NCI-H1048 (cell line): Measurements from ENCODE around the gene NPHS1.
"Not testable (repeated sequence)": the region's sequence is repeated elsewhere in the genome, so short reads cannot be mapped to it uniquely, and the experiment has no call there.

Experiments
- DNase-seq: peaks from one replicate; lab custom pipeline; 2025; lab: John Stamatoyannopoulos, UW

The NPHS1 gene

DNA sequence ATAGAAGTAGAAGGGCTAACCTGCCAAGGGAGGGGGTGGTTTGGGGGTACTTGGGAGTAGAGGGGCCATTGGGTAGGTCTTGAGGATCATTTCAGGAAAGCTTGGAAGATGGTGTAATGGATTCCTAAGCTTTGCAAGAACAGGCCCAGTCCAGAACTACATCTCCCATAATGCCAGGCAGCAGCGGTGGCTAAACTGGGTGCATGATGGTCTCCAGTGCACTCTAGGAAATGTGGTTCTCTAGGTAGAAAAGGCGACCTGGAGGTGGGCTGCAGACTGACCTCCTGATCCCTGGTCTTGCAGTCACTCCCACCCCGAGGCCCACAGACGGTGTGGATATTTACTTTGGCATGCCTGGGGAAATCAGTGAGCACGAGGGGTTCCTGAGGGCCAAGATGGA is 19.9 kb upstream of the NPHS1 start:
- DNase-seq: no peak

DNA sequence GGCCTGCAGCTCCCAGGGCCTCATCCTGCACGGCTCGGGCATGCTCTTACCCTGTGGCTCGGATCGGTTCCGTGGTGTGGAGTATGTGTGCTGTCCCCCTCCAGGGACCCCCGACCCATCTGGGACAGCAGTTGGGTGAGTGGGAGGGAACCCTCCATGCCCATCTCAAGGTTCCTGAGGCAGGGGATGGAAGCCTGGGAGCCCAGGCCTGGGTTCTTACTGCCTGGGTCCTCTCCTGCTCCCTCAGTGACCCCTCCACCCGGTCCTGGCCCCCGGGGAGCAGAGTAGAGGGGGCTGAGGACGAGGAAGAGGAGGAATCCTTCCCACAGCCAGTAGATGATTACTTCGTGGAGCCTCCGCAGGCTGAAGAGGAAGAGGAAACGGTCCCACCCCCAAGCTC is 19.3 kb upstream of the NPHS1 start:
- no peak for DNase-seq

DNA sequence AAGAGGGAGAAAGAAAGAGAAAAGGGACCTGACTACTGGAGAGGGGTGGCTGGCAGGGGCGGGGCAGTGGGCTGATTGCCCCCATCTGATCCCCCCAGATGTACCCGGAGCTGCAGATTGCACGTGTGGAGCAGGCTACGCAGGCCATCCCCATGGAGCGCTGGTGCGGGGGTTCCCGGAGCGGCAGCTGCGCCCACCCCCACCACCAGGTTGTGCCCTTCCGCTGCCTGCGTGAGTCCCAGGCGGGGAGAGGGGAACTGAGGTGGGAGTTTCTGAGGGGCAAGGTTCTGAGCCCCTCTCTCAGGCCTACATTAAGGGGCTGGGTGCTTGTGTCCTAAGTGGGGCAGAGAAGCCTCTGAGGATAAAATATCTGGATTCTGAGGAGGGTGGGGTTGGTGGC is 18.5 kb upstream of the NPHS1 start:
- DNase-seq: no peak

DNA sequence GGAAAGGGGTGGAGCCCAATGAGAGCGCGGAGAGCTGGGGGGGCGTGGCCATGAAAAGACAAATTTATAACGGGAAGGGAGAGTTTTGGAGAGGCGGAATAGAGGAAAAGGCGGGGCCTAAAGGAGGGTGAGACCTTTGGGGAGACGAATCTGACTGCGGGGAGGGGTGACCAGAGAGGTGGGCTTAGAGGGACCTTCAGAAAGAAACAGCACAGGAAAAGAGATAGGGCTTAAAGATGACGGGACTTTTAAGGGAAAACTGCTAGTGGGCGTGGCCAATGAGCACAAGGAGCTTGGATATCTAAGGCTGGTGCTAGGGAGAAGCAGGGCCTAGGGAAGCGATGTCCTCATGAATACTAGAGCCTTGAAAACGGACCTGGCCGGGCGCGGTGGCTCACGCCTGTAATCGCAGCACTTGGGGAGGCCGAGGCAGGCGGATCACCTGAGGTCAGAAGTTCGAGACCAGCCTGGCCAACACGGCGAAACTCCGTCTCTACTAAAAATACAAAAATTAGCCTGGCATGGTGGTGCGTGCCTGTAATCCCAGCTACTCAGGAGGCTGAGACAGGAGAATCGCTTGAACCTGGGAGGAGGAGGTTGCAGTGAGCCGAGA is 17.9 kb upstream of the NPHS1 start:
- DNase-seq: not testable (repeated sequence)

DNA sequence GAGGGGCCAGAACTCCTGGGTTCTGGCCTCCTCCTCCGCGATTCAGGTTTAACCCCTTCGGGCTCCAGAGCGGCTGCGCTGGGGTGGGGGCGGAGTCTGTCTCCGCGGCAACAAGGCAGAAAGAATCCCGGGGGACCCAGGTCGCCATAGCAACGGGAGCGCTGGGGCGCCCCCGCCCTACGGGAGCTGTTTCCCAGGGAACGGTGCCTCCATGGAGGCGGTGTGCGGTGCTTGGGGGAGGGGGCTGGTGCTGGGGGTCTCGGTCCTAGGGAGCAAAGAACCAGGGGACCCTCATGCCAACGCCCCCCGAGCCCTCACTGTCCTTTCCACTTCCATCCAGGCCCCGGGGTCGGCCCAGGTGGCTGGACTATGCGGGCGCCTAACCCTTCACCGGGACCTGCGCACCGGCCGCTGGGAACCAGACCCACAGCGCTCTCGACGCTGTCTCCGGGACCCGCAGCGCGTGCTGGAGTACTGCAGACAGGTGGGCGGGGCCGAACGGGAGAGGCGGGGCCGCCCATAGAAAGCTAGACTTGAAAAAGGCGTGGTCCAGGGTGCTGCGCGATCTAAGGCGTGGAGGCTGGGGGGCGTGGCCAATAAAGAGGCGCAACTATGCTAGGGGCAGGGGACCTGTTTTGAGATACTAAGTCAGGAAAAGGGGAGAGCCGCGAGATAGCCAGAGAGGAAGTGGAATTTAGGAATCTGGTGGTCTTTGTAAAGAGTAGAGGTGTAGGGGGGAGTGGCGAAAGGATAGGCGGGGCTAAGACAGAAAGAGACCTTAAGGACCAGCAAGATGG is 17.2 kb upstream of the NPHS1 start:
- peak; percentile 93 for DNase-seq

DNA sequence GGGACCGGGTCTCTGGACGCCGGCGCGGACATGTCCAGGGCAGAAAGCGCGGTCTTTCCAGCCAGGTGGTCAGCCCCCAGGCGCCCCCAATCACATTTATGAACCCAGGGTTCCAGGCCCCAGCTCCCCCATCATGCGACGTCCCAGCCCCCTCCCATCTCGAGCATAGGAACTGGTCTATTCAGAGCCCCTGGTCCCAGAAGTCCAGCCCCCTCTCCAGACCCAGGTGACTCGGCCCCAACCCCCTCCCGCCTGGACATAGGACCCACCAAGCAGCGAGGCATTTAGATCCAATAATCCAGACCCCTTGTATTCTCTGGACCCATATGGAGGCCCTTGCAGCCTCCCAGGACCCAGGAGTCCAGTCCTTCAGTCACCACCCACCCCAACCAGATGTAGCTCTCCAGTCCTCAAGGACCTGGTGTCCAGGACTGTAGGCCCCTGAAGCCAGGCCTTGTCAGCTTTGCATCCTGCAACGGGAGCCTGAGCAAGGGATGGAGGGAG is 16.6 kb upstream of the NPHS1 start:
- no peak for DNase-seq

DNA sequence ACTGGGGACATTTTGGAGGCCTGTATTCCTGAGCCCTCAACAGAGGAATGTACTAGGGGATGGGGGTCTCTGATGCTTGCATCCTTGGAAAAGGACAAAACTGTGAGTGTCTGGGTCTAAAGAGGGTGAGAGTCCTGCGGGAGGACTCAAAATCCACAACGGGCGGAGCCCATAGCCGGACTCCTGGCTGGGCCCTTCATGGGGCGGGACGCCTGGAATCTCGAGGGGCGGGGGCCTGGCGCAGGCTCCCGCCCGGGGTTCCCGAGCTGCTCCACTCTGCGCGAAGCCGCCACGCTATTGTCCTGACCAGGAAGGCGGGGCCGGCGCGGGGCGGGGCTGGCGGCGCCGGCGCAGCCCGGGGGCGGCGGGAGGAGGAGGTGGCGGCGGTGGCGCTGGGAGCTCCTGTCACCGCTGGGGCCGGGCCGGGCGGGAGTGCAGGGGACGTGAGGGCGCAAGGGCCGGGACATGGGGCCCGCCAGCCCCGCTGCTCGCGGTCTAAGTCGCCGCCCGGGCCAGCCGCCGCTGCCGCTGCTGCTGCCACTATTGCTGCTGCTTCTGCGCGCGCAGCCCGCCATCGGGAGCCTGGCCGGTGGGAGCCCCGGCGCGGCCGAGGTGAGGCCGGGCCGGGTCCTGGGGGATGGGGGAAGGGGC is 16.0 kb upstream of the NPHS1 start, which contains the start of gene APLP1:
APLP1 (plus strand) TSS at position 403 of the 651 bp plus-strand sequence; CDS start at position 466, 63 bp downstream.
- no peak for DNase-seq

DNA sequence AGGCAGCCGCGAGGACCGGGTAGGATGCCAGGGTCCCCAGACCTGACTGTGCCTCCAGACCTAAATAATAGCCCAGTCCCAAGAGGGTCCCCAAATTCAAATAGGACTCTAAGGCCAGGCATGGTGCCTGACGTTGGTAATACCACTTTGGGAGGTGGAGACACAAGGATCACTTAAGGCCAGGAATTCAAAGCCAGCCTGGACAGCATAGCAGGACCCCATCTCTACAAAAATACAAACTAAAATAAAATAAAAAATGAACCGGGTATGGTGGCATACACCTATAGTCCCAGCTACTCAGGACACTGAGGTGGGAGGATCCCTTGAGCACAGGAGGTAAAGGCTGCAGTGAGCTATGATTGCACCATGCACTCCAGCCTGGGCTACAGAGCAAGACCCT is 10.7 kb upstream of the NPHS1 start:
- DNase-seq: no peak

DNA sequence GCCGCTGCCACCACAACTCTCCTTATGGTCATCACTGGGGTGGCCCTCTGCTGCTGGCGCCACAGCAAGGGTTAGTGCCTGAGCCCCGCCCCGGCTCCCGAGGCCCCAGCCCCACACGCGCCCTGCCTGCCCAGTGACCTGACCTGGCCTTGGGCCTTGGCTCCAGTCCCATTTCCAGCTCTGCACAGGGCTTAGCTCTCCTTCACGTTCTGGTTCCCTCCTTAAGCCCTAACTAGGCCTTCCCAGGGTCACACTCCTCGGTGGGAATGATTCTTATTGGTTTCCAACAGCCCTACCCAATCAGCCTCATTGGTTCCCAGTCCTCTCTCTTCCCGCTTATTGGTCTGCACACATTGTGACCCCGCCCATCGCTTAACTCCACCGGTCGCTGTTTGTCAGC is 10.2 kb upstream of the NPHS1 start:
- no peak for DNase-seq

DNA sequence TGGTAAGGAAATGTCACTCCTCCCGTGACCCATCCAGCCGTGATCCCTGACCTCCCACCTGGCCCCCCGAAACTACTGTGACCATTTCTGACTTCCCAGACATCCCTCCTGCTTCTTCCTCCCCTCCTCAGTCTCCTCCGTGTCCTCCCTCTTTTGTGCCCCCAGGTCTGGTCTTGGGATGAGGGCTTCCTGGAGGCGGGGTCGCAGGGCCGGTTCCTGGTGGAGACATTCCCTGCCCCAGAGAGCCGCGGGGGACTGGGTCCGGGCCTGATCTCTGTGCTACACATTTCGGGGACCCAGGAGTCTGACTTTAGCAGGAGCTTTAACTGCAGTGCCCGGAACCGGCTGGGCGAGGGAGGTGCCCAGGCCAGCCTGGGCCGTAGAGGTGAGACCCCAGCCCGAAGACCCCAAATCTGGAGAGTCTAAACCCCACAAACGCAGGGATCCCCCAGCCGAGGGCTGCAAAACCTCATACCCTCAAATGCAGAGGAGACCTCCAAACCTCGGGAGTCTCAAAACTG is 9.4 kb upstream of the NPHS1 start:
- DNase-seq: no peak

DNA sequence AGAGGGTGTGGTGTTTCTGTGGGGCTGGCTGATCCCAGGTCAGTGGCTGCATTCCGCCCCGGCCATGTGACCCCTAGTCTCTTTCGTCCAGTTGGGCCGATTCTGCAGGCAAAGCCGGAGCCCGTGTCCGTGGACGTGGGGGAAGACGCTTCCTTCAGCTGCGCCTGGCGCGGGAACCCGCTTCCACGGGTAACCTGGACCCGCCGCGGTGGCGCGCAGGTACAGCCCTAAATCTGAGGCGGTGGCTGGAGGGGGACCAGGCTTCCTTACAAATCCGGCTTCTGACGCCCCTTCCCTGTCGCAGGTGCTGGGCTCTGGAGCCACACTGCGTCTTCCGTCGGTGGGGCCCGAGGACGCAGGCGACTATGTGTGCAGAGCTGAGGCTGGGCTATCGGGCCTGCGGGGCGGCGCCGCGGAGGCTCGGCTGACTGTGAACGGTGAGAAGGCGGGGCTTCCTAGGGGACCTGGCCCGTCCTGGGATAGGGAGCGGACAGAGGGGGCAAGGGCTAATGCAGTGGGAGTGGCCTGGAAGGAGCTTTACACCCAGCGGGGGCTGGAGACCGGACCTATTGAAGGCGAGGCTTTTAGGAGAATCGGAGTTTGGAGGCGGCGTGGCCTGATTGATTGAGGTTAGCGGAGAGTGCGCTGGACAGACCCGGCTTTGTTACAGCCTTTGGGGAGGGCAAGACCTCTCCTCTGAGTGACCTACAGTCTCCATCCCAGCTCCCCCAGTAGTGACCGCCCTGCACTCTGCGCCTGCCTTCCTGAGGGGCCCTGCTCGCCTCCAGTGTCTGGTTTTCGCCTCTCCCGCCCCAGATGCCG is 8.7 kb upstream of the NPHS1 start:
- DNase-seq: no peak

DNA sequence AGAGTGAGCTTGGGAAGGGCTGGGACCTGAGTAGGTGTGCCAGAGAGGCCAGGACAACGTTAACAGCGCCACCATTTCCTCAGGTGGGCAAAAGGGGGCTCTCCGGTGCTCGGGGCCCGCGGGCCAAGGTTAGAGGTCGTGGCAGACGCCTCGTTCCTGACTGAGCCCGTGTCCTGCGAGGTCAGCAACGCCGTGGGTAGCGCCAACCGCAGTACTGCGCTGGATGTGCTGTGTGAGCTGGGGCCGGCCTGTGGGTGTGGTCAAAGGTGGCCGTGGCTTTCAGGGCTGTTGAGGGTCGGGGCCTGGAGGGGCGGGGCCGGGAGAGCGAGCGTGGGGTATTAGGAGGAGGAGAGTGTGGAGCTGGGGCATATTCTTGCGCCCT is 8.1 kb upstream of the NPHS1 start:
- no peak for DNase-seq

DNA sequence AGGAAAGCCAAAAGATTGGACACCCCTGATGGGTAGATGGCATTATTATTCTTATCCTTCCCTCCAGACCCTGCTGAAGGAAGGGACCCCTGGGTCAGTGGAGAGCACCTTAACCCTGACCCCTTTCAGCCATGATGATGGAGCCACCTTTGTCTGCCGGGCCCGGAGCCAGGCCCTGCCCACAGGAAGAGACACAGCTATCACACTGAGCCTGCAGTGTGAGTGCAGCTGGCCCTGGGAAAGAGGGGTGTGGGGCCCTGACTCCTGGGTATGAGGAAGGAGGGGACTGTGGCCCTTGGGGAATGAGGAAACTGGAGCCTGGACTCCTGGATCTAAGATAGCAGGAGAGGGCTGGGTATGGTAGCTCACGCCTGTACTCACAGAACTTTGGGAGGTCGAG is 7.1 kb upstream of the NPHS1 start:
- no peak for DNase-seq

DNA sequence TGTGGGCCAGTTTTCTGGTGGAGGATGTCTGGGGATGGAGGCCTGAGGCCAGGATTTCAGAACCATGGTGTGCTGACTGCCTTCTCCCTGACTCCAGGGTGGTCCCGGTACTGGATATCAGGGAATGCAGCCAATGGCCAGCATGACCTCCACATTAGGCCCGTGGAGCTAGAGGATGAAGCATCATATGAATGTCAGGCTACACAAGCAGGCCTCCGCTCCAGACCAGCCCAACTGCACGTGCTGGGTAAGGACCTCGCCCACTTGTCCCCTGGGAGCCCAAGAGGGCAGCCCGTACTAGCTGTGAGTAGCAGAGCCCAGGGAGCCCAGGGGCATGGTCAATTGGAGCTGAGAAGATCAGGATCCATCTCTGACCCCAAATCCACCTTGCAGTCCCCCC is 6.0 kb upstream of the NPHS1 start:
- no peak for DNase-seq

DNA sequence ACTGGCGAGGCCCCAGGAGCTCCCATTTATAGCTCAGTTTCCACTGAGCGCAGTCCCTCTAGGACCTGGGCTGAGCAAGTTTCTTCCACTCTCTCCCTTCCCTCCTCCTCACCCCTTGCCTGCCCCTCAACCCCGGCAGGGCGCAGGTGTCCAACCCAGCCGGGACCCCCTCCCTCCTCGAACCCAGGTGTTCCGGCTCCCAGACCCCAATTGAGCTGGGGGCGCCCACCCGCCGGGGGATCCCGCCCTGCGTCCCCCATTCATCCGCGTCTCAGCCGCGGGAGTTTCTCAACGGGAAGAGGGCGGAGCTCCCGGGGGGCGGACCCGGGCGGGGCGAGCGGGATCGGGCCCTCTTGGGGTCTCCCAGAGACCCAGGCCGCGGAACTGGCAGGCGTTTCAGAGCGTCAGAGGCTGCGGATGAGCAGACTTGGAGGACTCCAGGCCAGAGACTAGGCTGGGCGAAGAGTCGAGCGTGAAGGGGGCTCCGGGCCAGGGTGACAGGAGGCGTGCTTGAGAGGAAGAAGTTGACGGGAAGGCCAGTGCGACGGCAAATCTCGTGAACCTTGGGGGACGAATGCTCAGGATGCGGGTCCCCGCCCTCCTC is 4.3 kb upstream of the NPHS1 start, which contains the start of gene KIRREL2:
KIRREL2 (plus strand) TSS at position 366 of the 604 bp plus-strand sequence; CDS start at position 575, 209 bp downstream.
- DNase-seq: no peak

DNA sequence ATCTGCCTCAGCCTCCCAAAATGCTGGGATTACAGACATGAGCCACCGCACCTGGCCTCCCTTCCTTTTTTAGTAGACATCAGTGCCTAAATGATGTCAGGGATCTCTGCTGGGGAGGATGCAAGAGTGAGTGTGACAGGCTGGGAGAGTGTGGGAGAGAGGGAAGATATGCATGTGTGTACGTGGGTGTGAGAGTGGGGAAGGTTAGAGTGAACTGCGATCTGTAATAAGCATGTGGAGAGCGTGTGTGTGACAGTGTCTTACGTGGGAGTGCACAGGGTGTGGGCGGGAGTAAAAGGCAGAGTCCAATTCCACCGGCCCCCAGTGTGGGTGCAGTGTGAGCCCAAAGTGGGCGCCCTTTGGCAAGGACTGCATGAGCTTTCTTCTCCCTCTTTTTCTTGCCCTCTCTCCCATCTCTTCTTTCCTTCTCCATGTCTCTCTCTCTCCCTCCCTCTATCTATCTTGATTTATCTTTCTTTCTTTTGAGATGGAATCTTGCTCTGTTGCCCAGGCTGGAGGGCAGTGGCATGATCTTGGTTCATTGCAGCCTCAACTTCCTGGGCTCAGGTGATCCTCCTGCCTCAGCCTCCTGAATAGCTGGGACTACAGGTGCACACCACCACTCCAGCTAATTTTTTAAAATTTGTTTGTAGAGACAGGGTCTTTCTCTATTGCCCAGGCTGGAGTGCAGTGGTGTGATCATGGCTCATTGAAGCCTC is 893 bp upstream of the NPHS1 start:
- no peak for DNase-seq

DNA sequence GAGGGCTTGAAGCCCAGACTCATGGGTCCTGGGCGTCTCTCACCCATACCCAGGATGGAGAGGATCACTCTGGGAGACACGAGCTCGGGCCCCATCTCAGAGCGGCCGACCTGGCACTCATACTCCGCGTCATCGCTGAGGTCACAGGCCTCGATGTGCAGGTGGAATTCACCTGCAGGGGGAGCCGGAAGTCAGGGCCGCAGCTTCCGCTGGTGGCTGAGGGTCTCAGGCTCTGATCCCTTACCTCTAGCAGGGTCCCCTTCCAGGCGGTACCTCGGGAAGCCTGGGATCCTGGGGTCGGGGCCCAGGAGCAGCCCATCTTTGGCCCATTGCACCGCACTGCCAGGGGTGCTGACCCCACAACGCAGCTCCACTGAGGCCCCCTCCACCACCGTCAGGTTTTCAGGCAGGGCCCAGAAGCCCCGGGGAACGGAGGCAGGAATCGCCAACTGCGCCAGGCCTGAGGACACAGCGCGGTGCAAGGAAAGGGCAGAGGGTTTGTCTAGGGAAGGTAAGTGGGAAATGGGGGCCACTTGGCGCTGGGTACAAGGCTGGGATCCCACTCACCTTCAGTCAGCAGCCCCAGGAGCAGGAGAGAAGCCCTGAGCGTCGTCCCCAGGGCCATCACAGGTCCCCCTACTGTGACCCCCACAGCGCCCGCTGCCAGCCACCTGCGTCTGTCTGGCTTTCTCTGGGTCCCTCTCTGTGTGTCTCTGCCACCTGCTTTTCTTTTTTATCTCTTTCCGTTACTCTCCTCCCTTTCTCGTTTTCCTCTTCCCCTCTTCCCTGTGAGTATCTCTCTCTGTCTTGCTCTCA is 883 bp downstream of the NPHS1 start:
- DNase-seq: no peak

DNA sequence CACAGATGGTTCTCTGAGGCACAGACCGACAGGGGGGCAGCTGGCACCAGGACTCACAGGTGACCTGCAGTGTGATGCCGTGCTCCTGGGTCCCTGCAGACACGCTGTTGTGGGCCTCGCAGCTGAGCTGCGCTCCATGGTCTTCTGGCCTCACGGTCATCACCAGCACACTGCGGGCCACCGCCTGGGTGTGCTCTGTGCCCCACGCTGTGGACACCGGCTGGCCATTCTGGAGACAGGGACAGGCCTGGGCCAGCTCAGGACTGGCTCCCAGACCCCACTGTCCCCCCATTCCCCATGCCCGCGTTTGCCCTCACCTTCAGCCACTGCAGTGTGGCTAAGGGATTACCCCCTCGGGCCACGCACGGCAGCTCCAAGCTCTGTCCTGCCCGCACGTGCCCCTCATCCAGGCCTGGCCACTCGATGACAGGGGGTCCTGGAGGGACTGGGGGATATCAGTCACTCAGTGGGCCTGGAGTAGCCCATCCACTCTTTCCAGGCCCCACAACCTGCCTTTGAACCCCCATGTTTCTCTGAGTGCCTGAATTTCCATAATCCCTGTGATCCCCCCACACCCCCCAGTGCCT is 3.3 kb downstream of the NPHS1 start:
- DNase-seq: no peak

DNA sequence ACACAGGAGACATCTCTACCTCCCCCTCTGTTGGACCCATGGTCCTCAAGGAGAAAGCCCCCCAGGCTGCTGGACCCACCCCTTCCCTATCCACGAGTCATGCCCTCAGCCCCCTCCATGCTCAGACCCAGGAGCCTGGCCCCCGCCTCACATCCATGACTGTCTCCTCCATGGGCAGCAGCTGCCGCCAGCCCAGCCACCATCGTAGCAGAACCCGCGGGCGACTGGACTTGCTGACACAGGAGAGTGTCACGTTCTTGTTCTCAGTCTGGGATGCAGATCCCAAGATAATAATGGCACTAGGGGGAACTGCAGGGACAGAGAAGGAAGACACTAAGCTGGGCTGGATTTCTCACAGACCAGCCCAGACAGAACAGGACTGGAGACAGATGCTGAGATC is 3.8 kb downstream of the NPHS1 start:
- DNase-seq: no peak
